ENCODE data around the gene SPTBN2.

Gene SPTBN2

DNA sequence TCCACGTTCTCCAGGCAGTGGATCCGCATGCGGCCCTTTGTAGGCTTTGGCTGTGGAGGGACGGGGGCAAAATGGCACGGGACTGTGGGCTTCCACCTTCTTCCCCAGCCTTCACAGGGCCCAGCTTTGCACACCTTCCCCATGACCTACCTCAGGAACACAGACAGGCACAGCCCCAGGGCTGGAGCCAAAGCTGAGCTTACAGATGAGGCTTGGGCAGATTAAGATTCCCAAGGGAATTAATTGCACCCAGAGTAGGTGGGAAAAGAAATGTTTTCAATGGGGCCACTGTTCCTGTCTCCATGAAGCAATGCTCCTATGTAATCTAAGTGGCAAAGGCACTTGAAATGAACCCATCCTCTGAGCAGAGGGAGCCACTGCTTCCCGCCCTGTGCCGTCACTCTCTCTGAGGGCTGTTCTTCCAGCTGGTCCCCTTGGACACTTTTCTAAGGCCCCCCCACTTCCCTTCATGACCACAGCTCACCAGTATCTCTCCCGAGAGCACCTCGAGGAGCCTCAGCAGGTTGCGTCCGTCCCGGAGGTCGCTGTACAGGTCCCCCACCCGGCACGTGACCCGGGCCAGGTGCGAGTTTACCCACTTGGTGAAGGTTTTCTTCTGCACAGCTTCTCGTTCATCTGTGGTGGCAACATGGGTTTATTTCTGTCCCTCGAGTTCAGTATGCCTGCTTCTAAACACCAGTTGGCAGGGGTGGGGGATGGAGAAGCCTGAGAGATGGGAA lies 13.5 kb downstream of the SPTBN2 start:
- Histone ChIP-seq H4K20me1 (peaks cover 0 to 35% (median 0%) of the 10 kb centered on the region in 11 experiments; a peak in 7 of 22 replicates), H3K4me1 (peaks cover 6 to 22% (median 18%) of the 10 kb centered on the region in 10 experiments), H3K27ac (no peak overlapping the region), H3K36me3 (peaks cover 0 to 100% (median 88%) of the 10 kb centered on the region in 11 experiments; a peak in 16 of 22 replicates), H3K9me3 (replicated peaks in 1 of 11) (no peaks in the 10 kb centered on the region), H3K9ac (no peak overlapping the region), H3K27me3 (no peaks in the 10 kb centered on the region), H3K4me3 (no peak overlapping the region), H3K4me2 (no peak overlapping the region)
- TF ChIP-seq Cebpa-rat (IDR thresholded peaks at IDR 0.05) = no peak

DNA sequence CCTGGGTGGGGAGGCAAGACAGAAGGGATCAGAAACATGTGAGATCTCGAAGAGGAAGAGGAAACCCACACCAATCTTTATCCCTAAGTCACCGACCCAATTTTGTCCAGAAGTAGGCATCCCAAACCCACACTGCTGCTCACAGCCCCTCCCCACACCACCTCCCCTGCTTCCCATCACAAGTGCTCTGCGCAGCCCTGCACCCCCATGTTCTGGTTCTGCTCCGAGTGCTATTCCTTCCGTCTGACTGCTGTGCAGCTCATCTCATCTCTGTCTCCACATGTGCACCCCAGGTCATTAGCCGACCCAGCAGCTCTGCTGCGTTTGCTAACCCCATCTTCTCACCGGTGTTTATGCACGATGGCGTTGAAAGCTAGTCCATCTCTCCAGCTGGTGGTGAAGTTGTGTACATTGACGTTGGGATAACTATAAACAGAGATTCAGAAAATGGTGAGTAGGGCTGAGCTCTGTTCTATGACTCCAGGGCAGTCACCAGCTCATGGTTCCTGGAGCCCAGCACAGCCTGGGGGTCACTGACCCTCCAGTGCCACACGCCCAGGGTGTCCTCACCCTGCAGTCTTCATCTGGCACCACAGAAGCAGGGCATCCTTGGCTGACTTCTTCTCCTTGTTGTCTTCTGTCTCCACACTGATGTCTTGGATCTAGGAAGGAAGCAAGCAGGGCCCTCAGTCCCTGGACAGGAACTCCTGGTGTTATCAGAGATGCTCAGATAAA lies 15.1 kb downstream of the SPTBN2 start:
- H3K27ac ChIP-seq = no peak overlapping the region
- TF ChIP-seq Cebpa-rat (IDR thresholded peaks at IDR 0.05) = no peak
- no peaks in the 10 kb centered on the region for H3K9me3 ChIP-seq (replicated peaks in 1 of 11)
- H3K27me3 ChIP-seq = no peaks in the 10 kb centered on the region
- H3K9ac ChIP-seq = no peak overlapping the region
- no peak overlapping the region for H3K4me3 ChIP-seq
- peaks cover 0 to 99% (median 88%) of the 10 kb centered on the region in 11 experiments; a peak in 16 of 22 replicates for H3K36me3 ChIP-seq
- peaks cover 0 to 19% (median 0%) of the 10 kb centered on the region in 11 experiments; a peak in 5 of 22 replicates for H4K20me1 ChIP-seq
- H3K4me2 ChIP-seq = no peak overlapping the region
- H3K4me1 ChIP-seq = peaks cover 0 to 22% (median 15%) of the 10 kb centered on the region in 10 experiments; a peak in 14 of 20 replicates

DNA sequence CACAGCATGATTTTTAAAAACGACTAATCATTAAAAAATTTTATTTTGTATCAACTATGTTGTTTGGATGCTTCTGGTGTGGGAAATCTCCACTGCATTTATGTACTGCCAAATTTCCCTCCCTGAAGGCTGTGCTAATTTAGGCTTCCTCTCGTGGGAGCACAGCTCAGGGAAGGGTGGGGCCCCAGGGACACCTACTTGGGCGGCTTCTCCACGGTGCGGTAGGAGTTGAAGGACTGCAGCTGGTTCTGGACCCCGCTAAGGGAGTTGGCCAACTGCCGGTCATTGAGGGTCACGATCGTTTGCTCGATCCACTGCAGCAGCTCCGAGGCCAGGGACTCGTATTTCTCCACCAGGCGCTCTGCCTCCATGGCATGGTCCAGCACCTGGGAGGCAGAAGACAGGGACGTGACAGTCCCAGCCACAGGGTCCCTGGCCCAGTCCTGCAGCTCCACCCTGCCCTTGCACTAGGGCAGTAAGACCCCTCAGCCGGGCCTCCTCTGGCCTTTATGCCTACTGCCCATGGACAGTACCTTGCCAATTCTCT lies 18.6 kb downstream of the SPTBN2 start:
- Histone ChIP-seq H3K4me2 (peak overlapping the region in 8 of 11 experiments; percentile 36 to 78 (median 62); a peak in 16 of 22 replicates), H3K27me3 (no peaks in the 10 kb centered on the region), H3K4me3 (no peak overlapping the region), H3K9ac (peak overlapping the region in 2 of 11 experiments; percentile 33 to 58; a peak in 3 of 22 replicates), H3K9me3 (replicated peaks in 1 of 11) (no peaks in the 10 kb centered on the region), H3K36me3 (peaks cover 0 to 100% (median 95%) of the 10 kb centered on the region in 11 experiments; a peak in 17 of 22 replicates), H3K4me1 (peaks cover 0 to 22% (median 14%) of the 10 kb centered on the region in 10 experiments; a peak in 14 of 20 replicates), H3K27ac (no peak overlapping the region), H4K20me1 (no peaks in the 10 kb centered on the region; a peak in 1 of 22 replicates)
- TF ChIP-seq Cebpa-rat (IDR thresholded peaks at IDR 0.05) = no peak

GRCh38 chr11:66708701-66709100 lies 20.3 kb downstream of the SPTBN2 start:
- peaks cover 0 to 8% (median 0%) of the 10 kb centered on the region in 11 experiments; a peak in 2 of 22 replicates for H4K20me1 ChIP-seq
- H3K4me1 ChIP-seq = peaks cover 0 to 22% (median 14%) of the 10 kb centered on the region in 10 experiments; a peak in 14 of 20 replicates
- no peak for TF ChIP-seq Cebpa-rat (IDR thresholded peaks at IDR 0.05)
- no peak overlapping the region for H3K27ac ChIP-seq
- no peaks in the 10 kb centered on the region for H3K9me3 ChIP-seq (replicated peaks in 1 of 11)
- H3K27me3 ChIP-seq = no peaks in the 10 kb centered on the region
- H3K4me2 ChIP-seq = no peak overlapping the region
- H3K9ac ChIP-seq = no peak overlapping the region
- no peak overlapping the region for H3K4me3 ChIP-seq
- H3K36me3 ChIP-seq = peaks cover 0 to 100% (median 95%) of the 10 kb centered on the region in 11 experiments; a peak in 17 of 22 replicates

DNA sequence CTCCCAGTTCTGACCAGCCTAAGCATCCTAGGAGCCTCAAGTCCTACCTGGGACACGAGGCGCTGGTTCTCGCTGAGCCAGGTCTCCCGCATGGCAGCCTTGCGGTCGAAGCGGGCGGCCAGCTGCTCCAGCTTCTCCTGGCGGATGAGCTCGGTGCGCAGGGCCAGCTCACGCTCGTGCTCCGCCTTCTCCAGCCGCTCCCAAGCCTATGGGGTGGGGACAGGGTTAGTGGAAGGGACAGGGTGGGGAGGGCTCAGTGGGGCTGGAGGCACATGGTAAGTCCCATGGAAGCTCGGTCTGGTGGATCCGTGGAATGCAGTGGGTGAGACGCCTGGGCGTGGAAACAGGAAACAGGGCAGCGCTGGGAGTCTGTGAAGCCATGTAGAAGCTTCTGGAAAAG lies 20.9 kb downstream of the SPTBN2 start:
- Histone ChIP-seq H3K4me1 (peaks cover 0 to 22% (median 14%) of the 10 kb centered on the region in 10 experiments; a peak in 14 of 20 replicates), H3K4me3 (no peak overlapping the region), H3K36me3 (peaks cover 0 to 100% (median 89%) of the 10 kb centered on the region in 11 experiments; a peak in 17 of 22 replicates), H3K27me3 (no peaks in the 10 kb centered on the region), H3K9me3 (replicated peaks in 1 of 11) (no peaks in the 10 kb centered on the region), H4K20me1 (peaks cover 0 to 8% (median 0%) of the 10 kb centered on the region in 11 experiments; a peak in 2 of 22 replicates), H3K4me2 (no peak overlapping the region), H3K27ac (no peak overlapping the region), H3K9ac (no peak overlapping the region; a peak in 1 of 22 replicates)
- TF ChIP-seq Cebpa-rat (IDR thresholded peaks at IDR 0.05) = no peak

- H4K20me1 ChIP-seq = peaks cover 0 to 8% (median 0%) of the 10 kb centered on the region in 11 experiments; a peak in 2 of 22 replicates
- H3K27me3 ChIP-seq = no peaks in the 10 kb centered on the region
- no peak overlapping the region for H3K4me3 ChIP-seq
- peaks cover 0 to 97% (median 84%) of the 10 kb centered on the region in 11 experiments; a peak in 17 of 22 replicates for H3K36me3 ChIP-seq
- no peak overlapping the region for H3K4me2 ChIP-seq
- H3K4me1 ChIP-seq = peaks cover 0 to 22% (median 14%) of the 10 kb centered on the region in 10 experiments; a peak in 14 of 20 replicates
- no peak overlapping the region for H3K27ac ChIP-seq
- H3K9me3 ChIP-seq (replicated peaks in 1 of 11) = no peaks in the 10 kb centered on the region
- H3K9ac ChIP-seq = no peak overlapping the region
- no peak for TF ChIP-seq Cebpa-rat (IDR thresholded peaks at IDR 0.05)
Observed at GRCh38 chr11:66707486-66707885, 21.5 kb downstream of the SPTBN2 start.

- peaks cover 0 to 97% (median 85%) of the 10 kb centered on the region in 11 experiments; a peak in 17 of 22 replicates for H3K36me3 ChIP-seq
- no peak for TF ChIP-seq Cebpa-rat (IDR thresholded peaks at IDR 0.05)
Observed at GRCh38 chr11:66706989-66707388, 22.0 kb downstream of the SPTBN2 start.

GRCh38 chr11:66705587-66706335 lies 23.3 kb downstream of the SPTBN2 start:
- no peak overlapping the region for H3K27ac ChIP-seq
- H3K27me3 ChIP-seq = no peaks in the 10 kb centered on the region
- TF ChIP-seq Cebpa-rat (IDR thresholded peaks at IDR 0.05) = no peak
- no peak overlapping the region for H3K4me2 ChIP-seq
- peaks cover 0 to 8% (median 0%) of the 10 kb centered on the region in 11 experiments; a peak in 2 of 22 replicates for H4K20me1 ChIP-seq
- H3K4me1 ChIP-seq = peaks cover 0 to 11% (median 8%) of the 10 kb centered on the region in 10 experiments; a peak in 14 of 20 replicates
- H3K36me3 ChIP-seq = peaks cover 0 to 97% (median 85%) of the 10 kb centered on the region in 11 experiments; a peak in 19 of 22 replicates
- no peak overlapping the region for H3K4me3 ChIP-seq
- no peak overlapping the region; a peak in 1 of 22 replicates for H3K9ac ChIP-seq
- H3K9me3 ChIP-seq (replicated peaks in 1 of 11) = no peaks in the 10 kb centered on the region; a peak in 2 of 22 replicates

More at GRCh38 chr11:66706989-66707388, 22.0 kb downstream of the SPTBN2 start:
- Histone ChIP-seq H3K9ac (no peak overlapping the region), H3K4me2 (no peak overlapping the region), H3K4me3 (no peak overlapping the region), H3K4me1 (peaks cover 0 to 22% (median 14%) of the 10 kb centered on the region in 10 experiments; a peak in 14 of 20 replicates), H3K27me3 (no peaks in the 10 kb centered on the region), H3K27ac (no peak overlapping the region), H3K9me3 (replicated peaks in 1 of 11) (no peaks in the 10 kb centered on the region), H4K20me1 (peaks cover 0 to 8% (median 0%) of the 10 kb centered on the region in 11 experiments; a peak in 2 of 22 replicates)
